GM19438 (cell line): ENCODE measurements around the gene TENT5A.

Experiments used
- ATAC-seq: cut with Tn5 transposase; IDR thresholded peaks from one replicate; pipeline ENCODE4 v1.9.1; 2021; ENCODE audit warnings: low read depth; ENCODE audit not compliant: unreplicated experiment

The TENT5A gene

DNA sequence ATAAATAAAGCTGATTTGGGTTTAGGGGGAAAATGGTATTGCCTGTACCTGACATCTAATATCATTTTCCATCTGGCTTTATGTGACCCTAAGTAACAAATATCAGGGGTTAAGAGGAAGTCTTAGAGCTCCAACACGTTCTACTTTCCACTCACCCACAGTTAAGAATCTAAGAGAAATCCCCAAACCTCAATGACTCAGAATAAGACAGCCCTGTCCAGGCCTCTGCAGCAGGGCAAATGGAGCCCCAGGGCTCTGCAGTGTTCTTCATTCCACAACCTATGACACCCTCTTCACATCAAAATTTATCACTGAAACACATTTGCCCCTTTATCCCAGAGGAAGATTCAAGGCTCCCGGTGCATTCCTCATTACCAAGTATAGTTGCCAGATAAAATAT lies 20.3 kb upstream of the TENT5A start:
- ATAC-seq: peak; percentile 97

DNA sequence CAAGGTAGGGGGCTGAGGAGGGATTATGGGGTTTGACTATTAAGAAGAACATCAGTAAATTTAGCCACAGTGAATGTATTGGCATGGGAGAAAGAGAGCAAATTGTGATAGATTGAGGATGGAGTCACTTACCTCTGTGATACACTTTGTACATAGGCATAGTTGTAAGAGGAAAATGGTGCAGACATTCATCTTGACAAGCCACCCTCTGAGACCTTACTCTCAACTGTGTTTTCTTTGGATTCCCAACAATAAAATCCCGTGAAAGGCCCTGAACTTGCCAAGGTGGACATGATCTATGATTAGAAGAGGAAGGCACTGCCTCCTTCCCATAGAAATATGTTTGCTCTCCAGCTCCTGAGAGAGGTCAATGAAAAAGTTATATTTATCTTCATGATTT lies 18.6 kb upstream of the TENT5A start:
- ATAC-seq: no peak

DNA sequence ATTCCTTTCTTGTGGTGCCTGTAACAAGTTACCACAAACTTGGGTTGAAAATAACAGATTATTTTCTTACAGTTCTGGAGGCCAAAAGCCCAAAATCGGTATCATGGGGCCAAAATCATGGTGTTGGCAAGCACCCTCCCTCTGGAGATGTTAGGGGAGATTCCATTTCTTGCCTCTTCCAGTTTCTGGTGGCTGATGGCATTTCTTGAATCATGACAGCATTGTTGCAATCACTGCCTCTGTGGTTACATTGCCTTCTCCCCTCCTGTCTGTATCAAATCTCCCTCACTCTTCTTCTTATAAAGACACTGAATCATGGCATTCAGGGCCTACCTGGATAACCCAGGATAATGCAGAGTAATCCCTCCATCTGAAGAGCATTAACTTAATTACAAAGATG lies 17.9 kb upstream of the TENT5A start:
- no peak for ATAC-seq

DNA sequence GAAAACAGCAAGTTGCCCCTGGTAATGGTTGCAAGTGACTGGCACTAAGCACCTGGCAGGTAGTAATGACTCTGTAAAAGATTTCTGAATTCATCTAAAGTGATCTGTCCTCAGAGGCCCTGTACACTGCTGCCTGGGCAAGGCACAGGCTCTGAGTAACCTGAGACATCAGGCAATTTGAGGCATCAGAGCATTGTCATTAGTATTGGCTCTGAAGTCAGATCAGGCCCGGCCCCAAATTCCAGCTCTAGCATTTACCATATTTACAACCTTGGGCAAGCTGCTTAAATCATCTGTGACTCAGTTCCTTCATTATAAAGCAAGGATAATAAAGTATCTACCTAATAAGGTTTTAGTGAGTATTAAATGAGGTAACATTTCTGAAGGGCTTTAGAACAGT lies 17.3 kb upstream of the TENT5A start:
- no peak for ATAC-seq

DNA sequence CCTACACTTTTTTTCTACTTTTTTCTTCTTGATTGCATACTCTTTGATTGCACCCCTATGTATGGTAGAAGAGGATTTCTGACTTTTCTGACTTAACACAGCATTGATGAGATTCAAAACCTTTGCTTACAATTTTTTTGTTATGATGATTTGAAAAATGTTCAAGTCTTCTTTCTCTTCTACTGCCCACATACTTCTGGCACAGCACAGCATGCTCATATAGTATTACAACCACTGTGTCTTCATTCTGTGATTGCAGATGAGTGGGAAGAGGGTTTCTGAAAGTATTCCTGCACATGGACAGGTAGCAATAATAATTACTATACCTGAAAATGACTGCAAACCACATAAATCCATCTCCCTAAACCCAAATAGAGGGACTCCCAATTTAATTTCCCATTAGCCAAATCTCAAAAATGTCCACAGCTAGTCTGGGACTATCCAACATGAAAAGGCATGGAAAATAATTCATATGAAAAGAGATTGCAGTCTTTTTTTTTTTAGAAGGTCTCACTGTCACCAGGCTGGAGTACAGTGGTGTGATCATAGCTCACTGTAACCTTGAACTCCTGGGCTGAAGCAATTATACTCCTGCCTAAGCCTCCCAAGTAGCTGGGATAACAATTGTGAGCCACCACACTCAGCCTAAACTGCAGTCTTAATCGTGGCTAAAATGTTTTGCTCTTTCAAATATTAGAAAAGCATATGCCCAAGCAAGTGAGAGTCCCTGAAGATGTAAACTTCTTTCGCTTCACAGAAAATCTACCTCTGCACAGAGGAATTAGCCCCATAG lies 15.9 kb upstream of the TENT5A start:
- no peak for ATAC-seq

DNA sequence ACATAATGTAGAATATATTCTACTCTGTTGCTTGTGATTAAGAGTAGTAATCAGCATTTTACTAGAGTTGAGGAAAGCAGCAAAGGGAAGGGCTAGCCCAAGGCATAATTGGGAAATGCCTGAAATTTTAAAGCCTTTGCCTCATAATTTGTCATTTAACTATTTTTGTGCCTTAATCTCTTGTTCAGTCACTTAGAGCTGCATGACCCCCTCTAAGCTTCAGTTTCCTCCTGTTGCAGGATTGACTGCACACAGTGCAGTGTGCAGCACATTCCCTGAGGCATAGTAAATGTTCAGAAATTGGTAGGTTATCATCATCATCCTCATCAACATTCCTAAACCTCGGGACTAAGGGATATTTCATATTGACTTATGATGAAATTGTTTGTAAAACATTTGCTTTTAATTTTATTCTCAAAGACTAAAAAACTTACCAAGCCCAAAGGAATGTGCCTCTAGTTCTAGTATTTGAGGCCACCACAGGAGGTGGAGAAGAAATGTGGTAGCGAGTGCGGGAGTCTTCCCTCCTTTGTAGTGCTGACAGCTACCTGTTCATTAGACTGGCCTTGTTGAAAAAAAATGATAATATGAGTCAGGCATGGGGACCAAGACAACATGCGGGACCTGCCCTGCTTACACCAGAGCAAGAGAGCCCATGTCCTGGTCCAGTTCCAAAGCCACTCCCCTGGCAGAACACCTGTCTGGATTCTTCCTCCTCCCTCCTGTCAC lies 14.8 kb upstream of the TENT5A start:
- ATAC-seq: peak; percentile 13

DNA sequence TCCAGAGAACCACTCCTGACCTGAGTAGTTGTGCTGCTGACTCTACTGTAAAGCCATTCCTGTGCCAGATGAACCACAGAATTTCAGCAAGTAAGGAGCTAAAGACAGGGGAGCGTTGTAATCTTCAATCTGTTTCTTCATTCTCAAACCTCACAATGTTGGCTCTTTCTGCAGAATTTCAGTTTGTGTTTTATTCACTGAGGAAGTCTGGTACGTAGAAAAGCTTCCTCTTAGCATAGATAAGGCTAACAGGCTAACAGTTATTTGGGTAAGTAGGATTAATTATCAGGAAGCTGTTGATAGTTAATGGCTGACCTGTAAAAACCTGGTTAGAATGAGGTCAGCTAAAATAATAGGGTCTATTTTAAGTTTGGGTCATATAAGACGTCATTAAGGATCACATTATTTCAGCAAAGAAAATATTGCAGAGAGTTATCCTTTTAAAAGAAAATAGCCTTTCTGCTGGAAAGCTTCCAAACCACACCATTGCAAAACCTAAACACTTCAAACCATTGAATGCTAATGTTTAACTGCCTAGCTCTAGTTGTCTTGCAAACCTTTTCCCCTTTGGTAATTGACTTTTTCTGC lies 14.1 kb upstream of the TENT5A start:
- ATAC-seq: peak; percentile 72

DNA sequence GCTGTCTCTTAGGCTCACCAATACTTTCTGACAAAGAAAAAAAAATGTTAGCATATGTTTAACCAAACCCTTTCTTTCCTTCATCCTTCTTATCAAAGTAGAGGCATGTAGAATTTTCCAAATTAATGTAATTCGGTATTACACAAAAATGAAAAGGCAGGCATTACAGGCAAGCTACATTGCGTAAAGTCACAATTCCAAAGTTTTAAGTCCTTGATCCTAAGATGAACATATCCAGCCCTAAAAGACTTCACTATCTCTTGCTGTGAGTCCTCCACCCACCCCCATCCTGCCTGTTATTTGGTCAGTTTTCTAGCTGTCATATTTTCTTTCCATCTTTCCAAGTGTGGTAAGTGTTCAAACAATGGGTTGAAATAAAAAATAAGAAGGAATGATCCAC lies 12.1 kb upstream of the TENT5A start:
- no peak for ATAC-seq

DNA sequence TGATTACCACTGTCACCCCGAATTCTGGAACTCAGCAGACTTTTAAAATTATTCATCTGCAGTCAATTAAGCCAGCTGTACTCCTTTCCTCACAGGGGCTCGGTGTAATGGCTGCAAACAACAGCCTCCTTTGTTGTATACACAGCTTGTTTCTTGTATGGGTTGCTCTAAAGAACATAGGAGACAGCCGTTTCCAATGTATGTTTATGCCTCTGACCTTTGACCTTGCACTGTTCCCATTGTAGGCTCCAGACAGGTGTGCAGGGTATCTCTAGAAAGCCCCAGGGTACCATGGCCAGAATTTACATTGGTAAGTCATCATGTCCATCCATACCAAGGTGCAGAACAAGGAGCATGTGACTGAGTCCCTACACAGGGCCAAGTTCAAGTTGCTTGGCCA lies 11.5 kb upstream of the TENT5A start:
- ATAC-seq: no peak

DNA sequence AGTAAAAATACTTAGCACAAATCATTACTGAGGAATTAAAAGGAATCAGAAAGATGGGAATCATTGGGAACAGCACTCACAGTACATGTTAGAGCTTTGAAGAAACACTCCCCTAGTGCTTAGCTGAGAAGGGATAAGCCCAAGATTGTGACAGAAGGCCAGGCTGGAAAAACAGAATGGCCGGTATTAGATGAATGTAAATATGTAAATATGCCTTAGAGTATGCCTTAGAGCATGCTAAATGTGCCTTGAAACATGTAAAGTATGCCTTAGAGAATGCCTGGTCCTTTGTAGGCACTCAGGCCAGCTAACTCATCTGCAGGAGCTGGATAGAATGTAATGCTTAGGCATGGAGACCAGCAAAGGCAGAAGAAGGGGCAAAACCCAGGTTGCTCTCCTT lies 10.6 kb upstream of the TENT5A start:
- ATAC-seq: no peak

DNA sequence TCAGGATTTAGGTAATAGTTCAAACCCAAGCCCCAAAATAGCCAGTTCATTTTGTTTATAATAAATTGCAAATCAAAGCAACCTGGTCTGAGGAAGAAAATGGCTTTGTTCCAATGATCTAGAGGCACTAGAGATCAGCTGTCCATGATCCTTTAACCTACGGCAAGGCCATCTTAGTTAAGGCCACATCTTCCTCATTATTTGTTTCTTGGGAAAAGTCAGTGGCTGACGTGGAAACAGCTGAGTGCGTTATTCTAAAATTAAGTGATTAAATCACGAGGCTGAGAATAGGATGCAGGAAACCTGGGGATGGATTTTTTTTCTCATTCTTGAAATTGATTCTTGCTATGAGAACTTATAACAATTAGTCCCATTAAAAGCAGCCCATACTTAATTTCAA lies 10.1 kb upstream of the TENT5A start:
- ATAC-seq: no peak

DNA sequence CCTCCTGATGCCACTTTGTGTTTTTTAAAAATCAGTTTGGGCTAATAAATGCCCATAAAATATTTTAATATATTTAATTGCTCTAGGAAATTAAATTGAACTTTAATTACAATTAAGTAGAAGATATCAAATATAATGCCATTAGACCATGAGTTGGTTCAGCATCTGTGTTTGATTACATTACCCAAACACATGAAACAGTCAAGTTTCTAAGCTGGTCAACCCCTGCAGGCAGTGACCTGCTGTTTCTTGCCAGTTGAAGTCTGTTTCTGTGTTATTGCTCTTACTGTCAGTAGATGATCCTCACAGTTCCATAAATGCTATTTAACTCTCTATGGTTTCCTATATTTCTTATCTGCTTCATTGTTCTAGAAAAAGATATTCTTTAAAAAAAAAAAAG lies 9.7 kb upstream of the TENT5A start:
- ATAC-seq: no peak

DNA sequence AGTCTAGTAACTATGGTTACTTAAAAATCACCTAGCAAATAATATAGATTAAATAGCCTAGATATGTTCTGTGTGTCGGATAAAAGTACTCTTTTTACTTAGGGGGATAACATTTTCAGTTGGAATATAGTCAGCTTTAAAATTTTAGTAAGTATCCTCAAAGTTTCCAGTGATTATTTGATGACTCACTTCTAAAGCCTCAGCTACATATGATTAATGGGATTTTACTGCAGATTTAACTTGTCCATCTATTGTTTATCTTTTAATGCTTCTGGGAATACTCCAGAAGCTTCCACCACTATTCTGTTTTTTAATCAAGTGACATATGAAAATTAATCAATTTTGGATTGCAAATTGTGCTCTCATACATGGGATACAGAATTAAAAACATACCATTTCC lies 8.7 kb upstream of the TENT5A start:
- no peak for ATAC-seq

DNA sequence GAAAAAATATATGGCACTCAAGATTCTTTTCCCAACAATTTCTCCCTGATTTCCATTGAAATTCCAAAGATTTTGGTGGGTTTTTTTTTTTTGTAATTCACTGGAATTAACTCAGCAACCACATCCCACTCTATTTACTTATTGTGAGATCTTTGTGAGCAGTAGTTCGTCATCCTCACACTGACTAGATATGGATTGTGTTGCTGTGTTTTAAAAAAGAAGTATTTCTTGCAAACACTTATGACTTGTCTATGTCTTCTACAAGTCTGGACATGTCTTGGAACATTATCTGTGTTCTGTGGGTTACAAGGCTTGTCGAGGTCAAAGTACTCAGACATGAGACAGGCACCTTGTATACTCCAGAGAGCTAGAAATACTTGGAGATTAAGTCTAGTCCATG lies 7.3 kb upstream of the TENT5A start:
- no peak for ATAC-seq

DNA sequence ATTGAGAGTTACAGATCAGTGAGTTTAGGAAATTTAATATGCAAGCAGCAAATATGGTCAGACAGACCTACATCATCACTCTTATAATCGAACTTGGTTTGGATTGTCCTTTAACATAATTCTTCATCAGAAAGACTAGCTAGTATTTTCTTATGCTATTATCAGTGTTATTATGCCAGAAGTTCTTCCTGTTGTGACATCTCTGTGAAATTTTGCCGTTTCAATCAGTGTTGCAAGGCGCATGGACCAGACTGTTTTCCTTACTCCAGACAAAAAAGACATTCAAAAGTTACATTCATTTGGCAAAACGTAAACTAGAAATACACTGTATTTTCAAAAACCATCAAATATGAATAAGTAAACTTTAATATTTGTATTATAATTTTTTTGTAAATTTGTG lies 5.7 kb upstream of the TENT5A start:
- no peak for ATAC-seq

DNA sequence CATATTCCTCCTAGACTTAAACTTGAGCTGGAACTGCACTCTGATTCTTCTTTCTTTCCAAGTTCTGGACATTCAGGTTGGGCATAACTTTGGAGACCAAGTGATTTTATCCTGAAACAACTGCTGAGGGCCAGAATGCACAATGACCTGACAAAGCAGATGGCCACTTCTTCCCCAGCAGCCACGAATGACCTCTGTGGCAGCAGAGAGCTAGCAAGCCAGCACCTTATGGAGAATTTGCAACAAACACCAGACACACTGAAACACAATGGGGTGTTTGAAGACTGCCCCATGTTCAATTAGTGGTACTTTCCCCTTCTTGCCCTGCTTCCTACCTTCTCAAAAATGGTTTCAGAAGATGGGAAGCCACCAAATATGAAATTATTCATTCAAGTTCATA lies 4.2 kb upstream of the TENT5A start:
- ATAC-seq: no peak

DNA sequence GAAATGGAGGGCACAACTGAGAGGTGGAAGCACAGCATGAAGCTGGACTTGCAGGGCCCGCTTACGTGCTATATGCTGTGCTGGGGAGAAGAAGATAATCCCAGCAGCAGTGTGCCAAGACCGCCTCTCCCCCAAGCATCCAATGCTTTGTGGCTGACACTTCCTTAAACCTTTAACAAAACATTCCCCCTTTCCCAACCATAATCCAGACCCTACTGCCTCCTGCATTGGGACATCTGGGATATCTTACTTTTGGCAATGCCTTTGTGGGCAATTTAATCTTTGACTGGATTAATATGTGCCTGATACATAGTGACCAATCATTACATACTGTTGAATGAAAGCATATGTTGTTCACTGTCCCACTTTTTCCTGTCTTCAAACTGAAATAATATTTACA lies 3.1 kb upstream of the TENT5A start:
- no peak for ATAC-seq

DNA sequence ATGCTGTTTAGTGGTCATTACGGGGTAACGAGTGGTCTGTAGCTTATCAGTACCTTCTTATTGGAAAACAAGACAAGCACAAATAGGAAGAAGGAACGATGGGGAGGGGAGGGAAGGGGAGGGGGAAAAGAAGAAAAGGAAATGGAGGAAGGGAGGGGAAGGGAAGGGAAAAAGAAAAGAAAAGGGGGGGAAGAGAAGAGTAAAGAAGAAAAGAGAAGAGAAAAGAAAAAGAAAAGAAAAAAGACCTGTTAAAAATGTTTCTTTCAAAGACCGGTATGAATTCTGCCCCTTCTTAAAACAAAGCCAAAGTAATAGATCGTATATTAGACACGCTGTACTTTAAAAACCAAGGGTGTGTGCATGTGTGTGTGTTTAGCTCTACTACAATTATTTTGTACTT lies 2.4 kb upstream of the TENT5A start:
- ATAC-seq: no peak

DNA sequence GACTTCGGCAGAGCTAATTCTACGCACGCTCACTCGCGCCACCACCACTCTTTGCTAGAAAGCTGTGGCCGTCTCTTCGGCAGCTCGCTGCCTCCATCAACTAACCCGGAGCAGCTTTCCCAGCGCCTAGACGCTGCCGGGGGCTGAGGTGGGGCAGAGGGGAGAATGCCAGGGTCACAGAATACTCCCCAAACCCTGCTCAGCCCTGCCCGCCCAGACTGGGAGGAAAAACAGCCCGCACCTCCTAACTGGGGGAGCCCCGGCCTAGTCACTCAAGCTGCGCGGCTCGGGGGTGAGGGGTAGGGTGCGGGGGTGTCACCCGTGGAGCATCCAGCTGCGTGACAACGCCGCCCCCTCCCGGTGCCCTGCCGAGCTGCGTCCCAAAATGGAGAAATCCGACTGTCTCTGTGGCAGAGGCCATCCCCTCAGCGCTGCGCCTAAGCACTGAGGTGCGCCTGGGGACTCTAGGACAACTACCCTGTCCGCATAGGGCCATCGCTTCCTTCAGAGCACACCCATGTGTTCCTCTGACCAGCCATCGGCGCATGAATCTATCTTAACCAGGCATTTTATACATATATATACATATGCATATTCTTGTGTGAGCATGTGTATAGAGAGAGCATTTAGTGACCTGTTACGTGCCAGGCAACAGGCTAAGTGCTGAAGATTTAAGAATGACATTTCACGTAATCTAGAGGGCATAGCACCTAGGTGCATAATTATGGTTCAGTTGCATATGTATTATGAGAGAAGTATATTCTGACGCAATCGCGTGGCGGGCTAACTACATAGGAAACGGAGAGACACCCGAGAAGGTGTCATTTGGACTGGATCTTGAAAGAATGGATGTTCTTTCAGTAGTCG lies 1.5 kb upstream of the TENT5A start:
- peak; percentile 42 for ATAC-seq

DNA sequence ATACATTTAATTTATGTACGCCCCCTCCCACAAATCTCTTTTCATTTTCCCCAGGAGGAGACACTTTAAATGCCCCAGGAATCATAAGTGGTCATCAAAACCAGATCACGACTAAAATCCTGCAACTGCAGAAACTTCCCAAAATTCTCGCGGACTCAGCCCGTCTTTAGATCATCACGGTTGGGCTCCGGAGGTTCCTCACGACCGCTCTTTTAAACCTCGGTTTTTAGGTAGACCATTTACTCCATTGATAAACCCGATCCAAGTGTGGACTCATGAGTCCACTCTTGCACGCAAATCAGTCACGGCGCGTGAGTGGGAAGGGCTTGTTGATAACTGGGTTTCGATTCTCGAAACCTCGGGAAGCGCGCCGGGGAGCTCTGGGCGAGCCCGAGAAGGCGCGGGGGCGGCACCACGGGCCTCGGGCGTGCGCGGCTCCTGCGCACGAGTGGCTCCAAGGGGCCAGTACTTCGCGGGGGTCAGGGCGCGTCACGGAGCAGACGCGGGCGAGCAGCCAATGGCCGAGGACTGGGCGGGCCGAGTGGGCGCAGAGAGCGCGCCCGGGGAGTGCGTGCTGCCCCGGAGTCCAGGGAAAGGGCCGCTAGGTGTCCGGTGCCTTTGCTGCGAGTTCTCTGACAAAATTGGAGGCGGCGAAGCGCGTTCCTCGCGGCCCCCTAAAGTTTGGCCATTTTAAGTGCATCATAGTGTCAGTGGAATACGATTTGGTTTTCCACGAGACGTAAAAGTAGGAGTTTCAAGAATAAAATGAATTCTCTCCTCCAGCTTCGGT lies 635 bp upstream of the TENT5A start:
- ATAC-seq: peak; percentile 40
